Smooth muscle cell (in vitro differentiated cells): ENCODE data around the gene IGIP. TPM values are rescaled to one million over a fixed set of nuclear protein-coding genes. Genes with fewer than 3 reads are reported as not detected.
A peak's percentile ranks its signal among the peaks of the same experiment; 100 is the strongest.

Experiments
- DNase-seq: peaks from one replicate; lab custom pipeline; 2025; ENCODE audit not compliant: unreplicated experiment; lab: John Stamatoyannopoulos, UW
- H2AFZ ChIP-seq: fragments of 200-600 bp; sonication (generic); 2 replicates; pipeline ENCODE4 v1.6.0; 2016; ENCODE audit warnings: antibody characterized with exemption, low read depth, mild to moderate bottlenecking
- H3F3A ChIP-seq: fragments of 200-600 bp; sonication (generic); 2 replicates; pipeline ENCODE4 v1.6.0; 2017; ENCODE audit warnings: antibody characterized with exemption, low read depth
- H3K27ac ChIP-seq: fragments of 200-600 bp; sonication (generic); 2 replicates; pipeline ENCODE4 v1.5.1; 2016; ENCODE audit warnings: low read depth, mild to moderate bottlenecking
- H3K27me3 ChIP-seq: fragments of 200-600 bp; sonication (generic); 2 replicates; pipeline ENCODE4 v1.6.1; 2016; ENCODE audit warnings: low read depth, mild to moderate bottlenecking
- H3K36me3 ChIP-seq: fragments of 200-600 bp; sonication (generic); 2 replicates; pipeline ENCODE4 v1.5.1; 2016; ENCODE audit warnings: low read depth
- H3K4me1 ChIP-seq: fragments of 200-600 bp; sonication (generic); 2 replicates; pipeline ENCODE4 v1.5.1; 2016; ENCODE audit warnings: low read depth
- H3K4me2 ChIP-seq: fragments of 200-600 bp; sonication (generic); 2 replicates; pipeline ENCODE4 v1.6.0; 2016; ENCODE audit warnings: mild to moderate bottlenecking
- H3K4me3 ChIP-seq: fragments of 200-600 bp; sonication (generic); 2 replicates; pipeline ENCODE4 v1.5.1; 2016; ENCODE audit warnings: mild to moderate bottlenecking
- H3K79me2 ChIP-seq: fragments of 200-600 bp; sonication (generic); 2 replicates; pipeline ENCODE4 v1.6.0; 2016; ENCODE audit warnings: low read depth, mild to moderate bottlenecking
- H3K9ac ChIP-seq: fragments of 200-600 bp; sonication (generic); 2 replicates; pipeline ENCODE4 v1.6.0; 2016; ENCODE audit warnings: low read depth
- H3K9me3 ChIP-seq: fragments of 200-600 bp; sonication (generic); replicated peaks from 2 replicates; pipeline ENCODE4 v1.5.1; 2016; ENCODE audit warnings: low read depth
- H4K20me1 ChIP-seq: fragments of 200-600 bp; sonication (generic); 2 replicates; pipeline ENCODE4 v1.6.0; 2016; ENCODE audit warnings: low read depth
- CTCF ChIP-seq: fragments of 200-600 bp; sonication (generic); IDR thresholded peaks from 2 replicates; pipeline ENCODE4 v1.5.1; 2017; ENCODE audit warnings: borderline replicate concordance, mild to moderate bottlenecking, antibody characterized with exemption; ENCODE audit not compliant: insufficient read depth, poor library complexity, severe bottlenecking
- WGBS: methylation state at CpG from one replicate; pipeline ENCODE4 v1.1.7; 2016; ENCODE audit warnings: low lambda C conversion rate; 5-methylcytosine and 5-hydroxymethylcytosine counted together
- polyA plus RNA-seq: library from polyadenylated mRNA; unstranded; fragments of >200 nt; fragmentation: Nextera tagmentation; extraction: Ambion mirVana; gene quantifications from 2 replicates; pipeline ENCODE4 v1.2.1, GENCODE V29; 2016
- total RNA-seq: library from RNA; depleted of rRNA; stranded (reverse); fragments of >200 nt; gene quantifications from 2 replicates; pipeline ENCODE4 v1.2.3, GENCODE V29; 2014

Gene IGIP
- total and polyA plus RNA-seq, 2 experiments from 2014 or later: 0.72 to 4.3 TPM

DNA sequence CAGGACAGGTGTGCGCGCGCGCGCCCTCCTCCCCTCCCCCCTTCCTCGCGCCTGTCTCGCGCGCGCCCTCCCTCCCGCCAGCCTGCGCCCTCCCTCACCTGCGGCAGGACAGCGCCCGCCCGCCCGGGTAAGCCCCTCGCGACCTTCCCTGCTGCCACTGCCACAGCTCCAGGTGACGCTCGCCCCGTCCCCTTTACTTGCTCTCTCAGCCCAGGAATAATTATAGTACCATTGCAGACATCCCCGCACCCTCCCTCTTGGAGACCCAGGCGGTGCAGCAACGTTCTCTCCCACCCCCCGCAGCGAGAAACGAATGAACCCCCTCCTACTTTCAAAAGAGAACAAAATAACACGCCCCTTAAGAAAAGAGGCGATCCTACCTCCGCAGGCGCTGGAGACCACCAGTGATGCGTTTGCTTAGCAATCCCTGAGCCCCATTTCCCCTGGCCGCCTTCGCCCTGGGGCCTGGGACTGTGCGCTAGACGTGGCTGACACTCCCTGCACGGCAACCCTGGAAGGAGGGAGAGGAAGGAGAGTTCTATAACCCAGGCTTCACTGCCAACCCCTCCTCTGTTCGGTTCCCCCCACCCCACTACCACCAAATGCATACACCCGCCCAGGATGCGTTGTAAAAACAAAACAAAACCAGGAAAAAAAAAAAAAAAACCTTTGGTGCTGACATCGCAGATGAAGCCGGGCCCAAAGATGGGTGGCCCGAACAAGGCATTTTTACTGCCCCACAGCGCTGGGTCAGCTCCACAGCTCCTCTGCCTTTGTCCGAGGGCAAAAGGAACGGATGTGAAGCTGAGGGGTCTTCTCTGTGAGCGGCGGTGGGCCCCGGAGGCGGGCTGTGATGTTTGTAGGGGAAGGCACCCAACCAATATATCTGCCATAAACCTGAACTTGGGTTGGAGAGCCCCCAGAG lies 17.4 kb upstream of the IGIP start:
- Histone ChIP-seq H3K79me2 (peaks cover 13% of the 10 kb centered on the region), H3K9ac (peak overlapping the region; percentile 86), H3K4me2 (peak overlapping the region; percentile 96), H3K27me3 (peaks cover 74% of the 10 kb centered on the region), H3K9me3 (no peaks in the 10 kb centered on the region), H3F3A (peaks cover 22% of the 10 kb centered on the region), H3K4me1 (peaks cover 24% of the 10 kb centered on the region), H2AFZ (no peak overlapping the region), H3K4me3 (peak overlapping the region; percentile 73), H3K36me3 (no peaks in the 10 kb centered on the region), H4K20me1 (peaks cover 50% of the 10 kb centered on the region), H3K27ac (peak overlapping the region; percentile 88)
- DNase-seq: no peak
- 1% methylated on average over 39 of the region's 52 CpGs for WGBS
- TF ChIP-seq CTCF: no peak

DNA sequence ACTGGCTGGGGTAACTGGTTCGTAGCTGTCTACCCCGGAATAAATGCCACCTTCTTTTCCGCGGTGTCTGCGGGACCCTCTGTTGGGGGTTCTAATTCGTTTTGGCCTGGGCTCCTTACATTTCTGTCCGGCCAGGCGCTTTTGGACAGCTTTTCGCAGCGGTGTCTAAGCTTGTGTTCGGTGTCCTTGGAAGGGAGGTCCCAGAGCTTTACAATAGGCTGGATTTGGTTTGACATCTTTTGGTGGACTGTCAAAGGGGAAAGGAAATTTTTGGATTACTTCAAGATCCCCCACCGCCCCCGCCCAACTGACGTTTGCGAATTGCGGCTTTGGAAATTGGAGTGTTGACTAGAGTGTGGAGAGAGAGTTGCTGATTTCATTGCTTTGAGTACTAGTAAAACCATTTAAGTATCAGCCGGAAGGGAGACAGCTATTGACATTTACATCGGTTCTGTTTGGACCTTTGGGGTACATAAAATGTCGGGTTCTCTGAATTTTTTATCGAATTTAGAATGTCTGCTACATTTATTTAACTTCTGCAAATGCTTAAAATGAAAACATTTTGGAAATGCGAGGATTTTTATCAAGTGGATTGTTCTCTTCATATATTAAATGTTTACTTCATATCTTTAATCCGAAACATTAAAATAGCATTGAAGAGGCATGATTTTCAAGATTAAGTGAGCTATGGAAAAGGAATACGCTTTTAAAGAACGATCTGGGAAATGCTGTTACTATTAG lies 16.5 kb upstream of the IGIP start:
- no peak overlapping the region for H3K9ac ChIP-seq
- no peak overlapping the region for H3K27ac ChIP-seq
- peaks cover 22% of the 10 kb centered on the region for H3F3A ChIP-seq
- peak overlapping the region; percentile 73 for H3K4me3 ChIP-seq
- peaks cover 24% of the 10 kb centered on the region for H3K4me1 ChIP-seq
- no peak for DNase-seq
- H4K20me1 ChIP-seq: peaks cover 50% of the 10 kb centered on the region
- H2AFZ ChIP-seq: no peak overlapping the region
- TF ChIP-seq CTCF: no peak
- peaks cover 66% of the 10 kb centered on the region for H3K27me3 ChIP-seq
- no peaks in the 10 kb centered on the region for H3K9me3 ChIP-seq
- peaks cover 13% of the 10 kb centered on the region for H3K79me2 ChIP-seq
- WGBS: 9% methylated on average over 24 of the region's 24 CpGs
- no peaks in the 10 kb centered on the region for H3K36me3 ChIP-seq
- peak overlapping the region; percentile 96 for H3K4me2 ChIP-seq

DNA sequence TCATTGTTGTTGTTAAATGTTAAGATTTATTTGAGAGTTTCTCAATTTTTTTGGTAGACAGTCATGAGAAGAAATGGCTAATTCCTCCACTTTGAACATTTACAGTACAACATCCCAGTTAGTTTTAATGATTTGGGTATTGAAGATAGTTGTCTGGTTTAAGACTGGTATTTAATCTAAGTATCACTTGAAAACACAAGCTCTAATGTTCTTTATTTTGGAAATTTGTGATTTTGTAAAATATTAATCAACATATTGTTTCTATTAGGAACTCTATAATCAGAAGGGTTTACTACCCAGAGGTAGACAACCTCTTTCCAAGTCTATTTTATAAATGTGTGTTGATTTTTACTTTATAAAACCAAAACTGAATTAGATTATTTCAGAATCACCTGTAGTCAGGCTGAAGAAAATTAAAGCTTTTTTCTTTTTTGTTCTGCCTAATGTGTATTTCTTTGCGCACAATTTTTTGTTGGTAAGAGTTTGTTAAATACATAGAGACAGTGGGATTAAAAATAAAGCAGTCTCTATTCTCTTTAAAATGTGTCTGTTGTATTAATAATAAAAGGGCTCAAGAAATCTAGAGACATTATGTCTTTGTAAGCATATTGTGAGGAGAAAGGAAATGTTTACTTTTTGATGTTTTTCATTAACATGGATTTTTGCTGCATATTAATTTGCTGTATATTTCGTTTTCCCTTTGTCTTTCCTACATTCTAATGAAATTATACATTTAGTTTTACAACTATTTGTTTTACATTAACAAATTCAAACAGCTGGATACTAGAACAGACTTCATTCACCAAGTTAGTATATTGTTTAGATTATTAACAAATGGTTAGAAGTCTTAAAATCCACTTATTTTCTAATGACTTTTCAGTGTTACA lies 15.7 kb upstream of the IGIP start:
- Histone ChIP-seq H2AFZ (no peak overlapping the region), H3K4me3 (no peak overlapping the region), H3K4me2 (peak overlapping the region; percentile 96), H3K36me3 (no peaks in the 10 kb centered on the region), H3K27ac (no peak overlapping the region), H3K9me3 (no peaks in the 10 kb centered on the region), H4K20me1 (peaks cover 54% of the 10 kb centered on the region), H3K9ac (no peak overlapping the region), H3K79me2 (peaks cover 13% of the 10 kb centered on the region), H3K27me3 (peaks cover 58% of the 10 kb centered on the region), H3K4me1 (peaks cover 28% of the 10 kb centered on the region), H3F3A (peaks cover 22% of the 10 kb centered on the region)
- 16% methylated on average over 2 of the region's 2 CpGs for WGBS
- DNase-seq: no peak
- TF ChIP-seq CTCF: no peak
